HUDEP-2 (cell line): Measurements from ENCODE around the gene F2R.
"Not testable (repeated sequence)": the region's sequence is repeated elsewhere in the genome, so short reads cannot be mapped to it uniquely, and the experiment has no call there.

Experiments used
- DNase-seq, 76 experiments: peaks; one replicate each; lab custom pipeline; 2025; ENCODE audit not compliant: unreplicated experiment in 76 of 76; lab: John Stamatoyannopoulos, UW

F2R gene

DNA sequence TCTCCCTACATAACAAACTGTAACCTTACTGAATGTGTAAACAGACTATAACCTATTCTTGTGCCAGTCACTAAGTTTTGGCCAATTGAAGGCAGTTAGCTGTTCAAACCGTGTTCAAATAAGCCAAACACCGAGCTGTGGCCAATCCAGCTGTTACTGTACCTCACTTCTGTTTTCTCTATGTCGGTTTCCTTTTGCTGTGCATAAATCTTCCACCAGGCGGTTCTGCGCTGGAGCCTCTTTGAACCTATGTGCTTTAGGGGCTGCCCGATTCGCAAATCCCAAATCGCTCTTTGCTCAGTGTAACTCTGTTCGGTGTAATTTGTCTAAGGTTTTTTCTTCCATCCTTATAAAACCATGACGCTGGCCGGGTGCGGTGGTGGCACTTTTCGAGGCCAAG, 31.8 kb downstream of the F2R start:
- no peak for DNase-seq

GRCh38 chr5:76751291-76751690, 35.4 kb downstream of the F2R start:
- DNase-seq = no peak

DNA sequence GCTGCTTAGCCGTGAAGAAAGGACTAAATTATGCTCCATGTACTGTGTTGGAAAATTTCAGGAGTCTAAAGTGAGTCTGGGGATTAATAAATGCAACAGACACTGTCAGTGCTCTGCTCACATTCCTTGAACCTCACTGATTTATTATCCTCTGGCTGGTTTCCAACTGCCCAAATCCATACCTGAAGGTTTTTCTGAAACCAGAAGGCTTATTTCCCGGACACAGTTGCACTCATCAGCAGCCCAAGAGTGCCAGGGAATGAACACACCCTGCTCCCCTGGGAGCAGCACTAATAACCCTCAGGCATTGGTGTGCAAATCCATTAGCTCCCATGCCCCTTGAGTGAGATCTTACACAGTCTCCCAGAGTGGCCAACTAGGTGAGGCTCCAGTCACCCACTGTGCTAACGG, 38.7 kb downstream of the F2R start:
- DNase-seq = no peak

DNA sequence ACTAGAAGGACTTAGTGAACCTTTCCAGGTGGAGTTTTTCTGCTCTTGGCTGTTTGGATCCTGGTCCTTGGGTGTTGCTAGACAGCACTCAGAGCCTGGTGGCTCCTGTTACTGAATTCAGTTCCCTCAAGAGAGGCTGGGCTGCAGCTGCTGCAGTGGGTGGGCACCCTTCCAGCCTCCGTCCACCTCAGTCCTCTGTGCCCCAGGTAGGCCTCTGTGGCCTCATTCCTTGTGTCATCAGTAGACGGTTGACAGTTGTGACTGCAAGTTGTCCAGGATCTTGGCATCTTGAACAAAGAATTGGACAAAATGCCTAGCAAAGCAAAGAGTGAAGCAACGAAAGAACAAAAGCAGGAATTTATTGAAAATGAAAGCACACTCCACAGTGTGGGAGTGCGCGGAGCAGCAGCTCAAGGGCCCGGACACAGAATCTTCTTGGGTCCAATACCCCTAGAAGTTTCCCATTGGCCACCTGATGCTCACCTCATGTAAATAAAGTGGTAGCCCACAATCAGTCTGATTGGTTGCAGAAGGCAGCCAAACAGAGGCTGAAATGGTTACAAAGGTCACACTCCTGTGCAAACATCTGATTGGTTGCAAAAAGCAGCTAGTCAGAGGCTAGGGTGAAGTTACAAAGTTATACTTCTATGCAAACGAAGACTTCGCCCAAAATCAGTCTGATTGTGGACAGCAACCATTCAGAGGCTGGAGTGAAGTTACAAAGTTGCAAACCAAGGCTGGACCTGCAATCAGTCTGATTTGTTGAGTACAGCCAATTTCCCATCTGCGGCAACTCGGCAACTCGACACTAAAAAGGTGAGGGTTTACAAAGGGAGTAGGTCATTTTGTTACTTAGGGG, 40.1 kb downstream of the F2R start:
- DNase-seq = no peak

DNA sequence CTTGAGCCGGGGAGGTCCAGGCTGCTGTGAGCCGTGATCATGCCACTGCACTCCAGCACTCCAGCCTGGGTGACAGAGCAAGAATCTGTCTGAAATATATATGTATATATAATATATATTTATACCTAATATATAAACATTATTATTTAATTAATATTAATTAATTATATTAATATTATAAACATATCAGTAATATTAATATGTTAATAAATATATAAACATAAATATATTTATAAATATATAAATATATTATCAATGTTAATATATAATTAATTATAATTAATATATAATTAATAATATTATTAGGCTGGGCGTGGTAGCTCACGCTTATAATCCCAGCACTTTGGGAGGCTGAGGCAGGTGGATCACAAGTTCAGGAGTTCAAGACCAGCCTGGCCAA, 41.1 kb downstream of the F2R start:
- no peak for DNase-seq

GRCh38 chr5:76761118-76761517, 45.2 kb downstream of the F2R start:
- not testable (repeated sequence) for DNase-seq

DNA sequence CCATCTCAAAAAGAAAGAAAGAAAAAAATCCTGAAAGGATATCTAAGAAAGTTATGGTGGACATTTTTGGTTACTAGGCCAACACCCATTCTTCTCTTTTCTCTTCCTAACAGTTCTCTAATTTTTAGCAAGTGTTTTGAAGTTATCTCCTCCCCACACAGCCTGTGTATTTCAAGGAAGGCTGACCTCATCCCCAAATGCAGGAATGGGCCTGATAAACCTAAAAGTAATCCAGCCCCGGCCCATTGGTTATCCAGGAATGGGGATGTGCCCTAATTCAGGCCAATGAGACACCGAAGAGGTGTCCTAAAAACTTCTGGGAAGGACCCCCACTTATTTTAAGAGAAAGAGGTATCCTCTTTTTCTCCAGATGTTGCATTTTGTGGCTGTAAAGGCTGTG, 46.6 kb downstream of the F2R start:
- no peak for DNase-seq

- DNase-seq = no peak
Measured at GRCh38 chr5:76763136-76763535, 47.2 kb downstream of the F2R start.

DNA sequence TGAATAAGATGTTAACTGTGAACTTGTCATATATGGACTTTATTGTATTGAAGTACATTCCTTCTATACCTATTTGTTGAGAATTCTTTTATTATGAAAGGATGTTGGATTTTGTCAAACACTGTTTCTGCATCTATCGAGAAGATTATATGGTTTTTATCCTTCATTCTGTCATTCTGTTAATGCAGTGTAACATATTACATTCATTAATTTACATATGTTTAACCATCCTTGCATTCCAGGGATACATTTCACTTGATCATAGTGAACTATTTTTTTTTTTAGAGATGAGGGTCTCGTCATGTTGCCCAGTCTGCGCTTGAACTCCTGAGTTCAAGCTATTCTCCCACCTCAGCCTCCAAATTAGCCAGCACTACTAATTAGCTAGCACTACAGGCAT, 48.4 kb downstream of the F2R start:
- DNase-seq = no peak

DNA sequence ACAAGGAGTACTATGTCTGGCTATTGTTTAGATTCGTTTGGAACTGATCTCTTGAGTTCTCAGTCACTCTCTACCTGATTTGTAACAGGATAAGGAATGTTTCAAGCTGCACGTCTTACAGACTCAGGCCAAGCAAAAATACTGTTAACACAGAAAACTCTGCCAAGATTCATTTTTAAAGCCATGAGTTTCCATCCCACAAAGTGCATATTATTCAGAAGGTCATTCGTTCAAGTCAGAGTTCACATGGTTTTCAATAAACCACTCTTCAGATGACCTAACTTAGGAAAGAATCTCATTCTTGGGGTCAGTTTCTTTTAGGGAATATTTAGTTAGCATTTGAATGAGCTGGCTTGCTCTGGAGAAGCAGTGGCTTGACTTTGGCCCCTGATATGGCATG, 49.3 kb downstream of the F2R start:
- DNase-seq = no peak

DNA sequence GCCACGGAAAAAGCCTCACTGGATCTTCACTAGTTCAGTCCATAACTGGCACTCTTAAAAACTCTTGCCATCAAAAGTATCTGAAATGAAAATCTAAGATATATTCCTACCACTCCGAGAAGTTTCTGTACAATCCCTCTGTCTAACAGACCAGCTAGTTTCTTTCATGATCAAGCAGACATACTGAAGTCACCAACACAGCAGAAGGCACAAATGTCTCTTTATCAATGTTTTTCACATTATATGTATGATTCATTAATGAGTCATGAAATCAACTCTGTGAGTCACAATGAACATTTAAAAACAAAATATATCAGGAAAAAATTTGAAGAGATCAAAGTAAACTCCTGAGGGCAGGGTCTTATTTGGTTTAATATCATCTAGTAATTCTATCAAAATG, 50.8 kb downstream of the F2R start:
- DNase-seq = no peak

DNA sequence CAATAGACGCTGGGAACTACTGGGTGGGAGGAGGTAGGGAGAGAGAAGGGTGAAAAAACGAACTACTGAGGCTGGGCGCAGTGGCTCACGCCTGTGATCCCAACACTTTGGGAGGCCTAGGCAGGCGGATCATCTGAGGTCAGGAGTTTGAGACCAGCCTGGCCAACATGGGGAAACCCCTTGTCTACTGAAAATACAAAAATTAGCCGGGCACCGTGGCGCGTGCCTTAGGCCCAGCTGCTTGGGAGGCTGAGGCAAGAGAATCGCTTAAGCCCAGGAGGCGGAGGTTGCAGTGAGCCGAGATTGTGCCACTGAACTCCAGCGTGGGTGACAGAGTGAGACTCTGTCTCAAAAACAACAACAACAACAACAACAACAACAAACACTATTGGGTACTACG, 55.1 kb downstream of the F2R start:
- DNase-seq = not testable (repeated sequence)

DNA sequence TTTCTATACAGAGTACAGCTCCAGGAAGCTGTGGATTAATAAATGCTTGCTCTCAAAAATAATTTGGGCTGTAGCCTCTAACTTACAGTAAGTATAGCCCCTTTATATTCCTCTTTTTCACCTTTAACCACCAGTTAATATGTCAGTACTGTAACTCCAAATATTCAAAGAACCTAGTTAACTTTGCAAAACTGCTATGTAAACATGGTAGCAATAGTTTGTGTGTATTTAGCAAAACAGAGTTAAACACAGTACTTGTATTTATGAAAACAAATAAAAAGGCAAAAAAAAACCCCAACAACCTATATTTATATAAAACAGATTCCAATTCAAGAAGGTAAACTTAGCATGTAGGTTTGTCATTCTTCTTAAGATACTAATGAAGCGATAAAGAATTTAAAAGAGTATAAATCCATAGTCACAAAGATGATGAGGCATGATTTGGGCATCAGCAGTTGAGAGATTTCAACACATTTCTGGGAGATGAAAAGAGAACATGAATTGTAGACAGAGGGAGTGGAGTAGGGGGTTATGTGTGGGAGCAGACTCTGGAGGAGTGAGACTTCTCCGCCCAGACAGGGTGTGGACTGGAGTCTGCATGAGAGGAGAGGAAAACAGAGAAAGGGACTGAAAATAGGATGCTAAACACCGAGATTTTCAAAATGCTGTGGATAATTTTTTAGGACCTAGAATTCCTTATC, 55.9 kb downstream of the F2R start:
- no peak for DNase-seq

- DNase-seq = no peak
Measured at GRCh38 chr5:76775921-76776320, 60.0 kb downstream of the F2R start.

- no peak for DNase-seq
Measured at GRCh38 chr5:76776391-76776790, 60.5 kb downstream of the F2R start.

DNA sequence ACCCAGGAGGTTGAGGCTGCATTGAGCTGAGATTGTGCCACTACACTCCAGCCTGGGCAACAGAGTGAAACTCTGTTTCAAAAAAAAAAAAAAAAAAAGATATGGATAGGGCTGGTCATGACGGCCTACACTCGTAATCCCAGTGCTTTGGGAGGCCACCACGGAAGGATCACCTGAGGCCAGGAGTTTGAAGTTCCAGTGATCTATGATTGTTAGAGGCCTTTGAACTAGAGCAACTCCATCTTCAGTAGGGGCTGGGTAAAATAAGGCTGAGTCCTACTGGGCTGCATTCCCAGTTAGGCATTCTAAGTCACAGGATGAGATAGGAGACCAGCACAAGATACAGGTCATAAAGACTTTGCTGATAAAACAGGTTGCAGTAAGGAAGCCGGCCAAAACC, 64.7 kb downstream of the F2R start:
- DNase-seq = not testable (repeated sequence)

DNA sequence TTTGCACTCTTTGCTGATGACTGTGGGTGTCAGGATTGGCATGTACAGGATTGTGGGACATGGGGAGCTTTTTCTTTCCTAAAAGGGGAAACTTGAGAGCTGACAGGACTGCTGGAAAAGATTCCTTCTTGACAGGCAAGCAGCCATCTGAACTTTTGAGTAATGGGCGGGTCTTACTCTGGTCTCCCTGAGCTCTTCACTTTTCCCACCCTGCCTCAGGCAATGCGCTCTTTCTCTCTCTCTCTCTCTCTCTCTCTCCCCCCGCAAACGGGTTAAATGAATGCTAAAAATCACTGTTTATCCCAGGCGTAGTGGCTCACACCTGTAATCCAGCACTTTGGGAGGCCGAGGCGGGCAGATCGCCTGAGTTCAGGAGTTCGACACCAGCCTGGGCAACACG, 65.8 kb downstream of the F2R start:
- DNase-seq = no peak

DNA sequence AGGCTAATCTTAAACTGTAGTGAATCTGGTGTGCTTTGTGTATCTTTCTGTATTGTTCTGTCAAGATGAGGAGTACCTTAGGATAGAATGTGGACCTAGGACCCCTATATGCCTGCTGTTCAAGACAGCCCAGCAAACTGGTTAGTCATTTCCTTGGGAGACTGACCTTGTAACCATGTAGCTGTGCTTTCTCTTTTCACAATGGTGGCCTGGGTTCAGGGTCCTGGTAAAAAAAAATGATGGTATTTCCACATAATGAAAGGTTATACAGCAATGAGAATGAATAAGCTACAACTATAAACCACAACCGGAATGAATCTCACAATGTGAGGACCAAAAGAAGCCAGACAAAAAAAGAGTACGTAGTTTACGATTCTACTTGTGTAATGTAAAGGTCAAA, 66.5 kb downstream of the F2R start:
- DNase-seq = no peak
